ENCODE measurements around the gene CTXN1.

DNA sequence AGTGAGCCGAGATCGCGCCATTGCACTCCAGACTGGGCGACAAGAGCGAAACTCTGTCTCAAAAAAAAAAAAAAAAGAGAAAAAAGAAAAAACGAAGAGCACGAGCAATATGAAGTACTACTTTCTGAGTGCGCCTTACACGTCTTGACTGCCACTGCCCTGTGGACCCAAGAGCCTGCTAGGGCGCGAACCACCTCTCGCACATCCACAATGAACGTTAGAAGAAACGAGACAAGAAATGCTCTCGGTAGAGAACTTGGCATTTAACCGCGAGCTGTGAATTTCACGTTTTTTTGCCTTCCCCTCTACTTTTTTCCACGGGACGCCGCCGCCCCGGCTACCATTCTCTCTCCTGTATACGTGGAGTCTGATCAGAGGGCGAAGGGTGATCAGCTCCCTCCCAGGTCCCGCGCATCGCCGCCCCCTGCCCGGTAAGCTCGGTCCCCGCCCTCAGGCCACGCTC is 17.1 kb upstream of the CTXN1 start:
- TF ChIP-seq, protein P1, sequence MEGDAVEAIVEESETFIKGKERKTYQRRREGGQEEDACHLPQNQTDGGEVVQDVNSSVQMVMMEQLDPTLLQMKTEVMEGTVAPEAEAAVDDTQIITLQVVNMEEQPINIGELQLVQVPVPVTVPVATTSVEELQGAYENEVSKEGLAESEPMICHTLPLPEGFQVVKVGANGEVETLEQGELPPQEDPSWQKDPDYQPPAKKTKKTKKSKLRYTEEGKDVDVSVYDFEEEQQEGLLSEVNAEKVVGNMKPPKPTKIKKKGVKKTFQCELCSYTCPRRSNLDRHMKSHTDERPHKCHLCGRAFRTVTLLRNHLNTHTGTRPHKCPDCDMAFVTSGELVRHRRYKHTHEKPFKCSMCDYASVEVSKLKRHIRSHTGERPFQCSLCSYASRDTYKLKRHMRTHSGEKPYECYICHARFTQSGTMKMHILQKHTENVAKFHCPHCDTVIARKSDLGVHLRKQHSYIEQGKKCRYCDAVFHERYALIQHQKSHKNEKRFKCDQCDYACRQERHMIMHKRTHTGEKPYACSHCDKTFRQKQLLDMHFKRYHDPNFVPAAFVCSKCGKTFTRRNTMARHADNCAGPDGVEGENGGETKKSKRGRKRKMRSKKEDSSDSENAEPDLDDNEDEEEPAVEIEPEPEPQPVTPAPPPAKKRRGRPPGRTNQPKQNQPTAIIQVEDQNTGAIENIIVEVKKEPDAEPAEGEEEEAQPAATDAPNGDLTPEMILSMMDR (conservative IDR thresholded peaks at IDR 0.05; ENCODE audit: low read depth, low read length): no peak
- TF ChIP-seq CHD1 (IDR thresholded peaks at IDR 0.05; ENCODE audit: low read depth, low read length) (no peak), POLR2A (IDR thresholded peaks at IDR 0.05; ENCODE audit: low read depth, low read length) (no peak), RAD21 (IDR thresholded peaks at IDR 0.05; ENCODE audit: low read length) (no peak), MXI1 (IDR thresholded peaks at IDR 0.05; ENCODE audit: borderline replicate concordance, low read depth, low read length) (no peak), CEBPB (IDR thresholded peaks at IDR 0.05; ENCODE audit: low read depth, low read length) (no peak), FOS (IDR thresholded peaks at IDR 0.05; ENCODE audit: low read depth, low read length) (no peak)

All from IMR-90 (cell line).